Right lobe of liver (tissue), 6 donors: ENCODE results near the gene GPR50. TPM values are rescaled to one million over a fixed set of nuclear protein-coding genes. Genes with fewer than 3 reads are reported as not detected.

Experiments used
- ATAC-seq, 4 donors: fragments of 200-7000 bp; cut with Tn5 transposase; one replicate each; pipeline ENCODE4 v1.9.1; 2020; ENCODE audit warnings: mild to moderate bottlenecking in 4 of 4, moderate library complexity in 4 of 4
- DNase-seq, 3 donors: peaks; one replicate each; pipeline ENCODE4 v3.0.0-alpha.2; 2020
- H3K27ac ChIP-seq, 3 donors: fragments of 200-600 bp; one replicate each; pipeline ENCODE4 v1.8.0; 2022
- H3K27me3 ChIP-seq, 2 donors: fragments of 200-600 bp; one replicate each; pipeline ENCODE4 v1.8.0; 2022
- H3K36me3 ChIP-seq, 4 donors: fragments of 200-600 bp; sonication (generic) in 1 of 4; one replicate each; pipeline versions ENCODE4 v1.5.1 to v1.8.0; 2017 to 2022; ENCODE audit warnings: control low read depth in 1 of 4
- H3K4me1 ChIP-seq, 4 donors: fragments of 200-600 bp; sonication (generic) in 1 of 4; one replicate each; pipeline versions ENCODE4 v1.5.1 to v1.8.0; 2017 to 2022; ENCODE audit warnings: control low read depth in 1 of 4
- H3K4me3 ChIP-seq, 3 donors: fragments of 200-600 bp; one replicate each; pipeline ENCODE4 v1.8.0; 2022
- H3K9me3 ChIP-seq, 4 donors: fragments of 200-600 bp; sonication (generic) in 1 of 4; one replicate each; pipeline versions ENCODE4 v1.5.1 to v1.8.0; 2017 to 2022; ENCODE audit warnings: control low read depth in 1 of 4
- CTCF ChIP-seq, 4 donors: fragments of 200-600 bp in 3 of 4; fragments of 450-650 bp in 1 of 4; IDR thresholded peaks; one replicate each; pipeline versions ENCODE4 v1.5.1 to v1.8.0; 2016 to 2022; ENCODE audit warnings: antibody characterized with exemption in 4 of 4, mild to moderate bottlenecking in 2 of 4
- POLR2A ChIP-seq: fragments of 450-650 bp; IDR thresholded peaks from one replicate; pipeline ENCODE4 v1.6.1; 2017; ENCODE audit warnings: antibody characterized with exemption, mild to moderate bottlenecking
- WGBS: methylation state at CpG from one replicate; pipeline ENCODE4 v1.1.6; 2018; ENCODE audit warnings: low coverage, low lambda C conversion rate; ENCODE audit not compliant: insufficient coverage; ENCODE audit errors: missing lambda C conversion rate; 5-methylcytosine and 5-hydroxymethylcytosine counted together
- intact Hi-C, 2 donors: fragments of 100-400 bp; cut with DNase I; formaldehyde crosslinking; loops; one replicate each; pipeline versions ENCODE4 v1.11.2 to v1.14.1; 2022
- long read RNA-seq: library from polyadenylated mRNA; unstranded; transcript quantifications from one replicate; pipeline ENCODE4 v2.0.0, GENCODE V29; 2019
- total RNA-seq, 6 experiments: library from RNA; depleted of rRNA in 2 of 6; stranded (reverse); fragments of >200 nt in 2 of 6; fragmentation: NEBNext Ultra II Directional in 3 of 6; extraction: Animal tissue kit (Norgen Biotek cat#: 25700) in 3 of 6; gene quantifications; one replicate each; pipeline versions ENCODE4 v1.1.0 to v1.2.4, GENCODE V29; 2016 to 2023
- donor health status: DM: no; HTN: yes; CAD: no.
- donor health status: DM: no; HTN: no; CAD: no.
- donor health status: DM: no; HTN: no; CAD: no.
- donor health status: DM: no; HTN: yes; CAD: no.
- donor health status: DM: no; HTN: yes; CAD: no.

Gene GPR50
- not detected for total RNA-seq
- long read RNA-seq, result 0 reads

- WGBS, result 45% methylated on average over 7 of the region's 11 CpGs
- no peaks in the 10 kb centered on the region for H3K36me3 ChIP-seq
- H3K27me3 ChIP-seq, result peaks cover 0 to 12% of the 10 kb centered on the region in 2 donors
- no peak for DNase-seq
- no peaks in the 10 kb centered on the region for H3K4me1 ChIP-seq
- H3K4me3 ChIP-seq, result no peak within 1 kb of the TSS
- H3K27ac ChIP-seq, result no peak within 1 kb of the TSS
- intact Hi-C loops, result no loop called here
- no peak for ATAC-seq
- no peaks in the 10 kb centered on the region for H3K9me3 ChIP-seq
- TF ChIP-seq CTCF (IDR thresholded peaks at IDR 0.05), result no peak
- TF ChIP-seq POLR2A, result no peak
Measured at GRCh38 chrX:151176231-151176750, at the start of gene GPR50. TSS of gene GPR50 (plus strand) at chrX:151176584. CDS start at chrX:151176722, 138 bp downstream.

DNA sequence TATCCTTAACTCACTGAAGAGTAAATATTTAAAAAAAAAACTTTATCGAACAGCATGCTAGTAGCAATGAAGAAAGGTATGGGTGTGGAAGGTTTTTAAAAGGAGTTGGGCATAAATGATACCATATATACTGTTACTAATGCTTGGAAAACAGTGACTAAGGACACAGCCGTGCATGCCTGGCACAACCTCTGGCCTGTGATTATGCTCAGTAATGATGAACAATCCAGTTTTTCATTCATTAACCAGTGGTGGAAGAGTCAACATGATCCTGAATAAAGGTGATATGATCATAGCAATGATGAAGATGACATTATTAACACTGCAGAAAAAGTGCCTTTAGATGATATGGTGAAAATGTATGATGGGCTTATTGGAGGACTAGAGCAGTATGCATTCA, 43.9 kb upstream of the GPR50 start:
- H3K27ac ChIP-seq, result no peak overlapping the region
- H3K4me1 ChIP-seq, result no peaks in the 10 kb centered on the region
- ATAC-seq (no peak), DNase-seq (no peak)
- 42% methylated on average over 2 of the region's 2 CpGs for WGBS
- H3K27me3 ChIP-seq, result no peaks in the 10 kb centered on the region
- no peaks in the 10 kb centered on the region for H3K36me3 ChIP-seq
- intact Hi-C loops, result no loop called here
- H3K9me3 ChIP-seq, result no peaks in the 10 kb centered on the region
- TF ChIP-seq CTCF (IDR thresholded peaks at IDR 0.05) (no peak), POLR2A (no peak)
- no peak overlapping the region for H3K4me3 ChIP-seq

DNA sequence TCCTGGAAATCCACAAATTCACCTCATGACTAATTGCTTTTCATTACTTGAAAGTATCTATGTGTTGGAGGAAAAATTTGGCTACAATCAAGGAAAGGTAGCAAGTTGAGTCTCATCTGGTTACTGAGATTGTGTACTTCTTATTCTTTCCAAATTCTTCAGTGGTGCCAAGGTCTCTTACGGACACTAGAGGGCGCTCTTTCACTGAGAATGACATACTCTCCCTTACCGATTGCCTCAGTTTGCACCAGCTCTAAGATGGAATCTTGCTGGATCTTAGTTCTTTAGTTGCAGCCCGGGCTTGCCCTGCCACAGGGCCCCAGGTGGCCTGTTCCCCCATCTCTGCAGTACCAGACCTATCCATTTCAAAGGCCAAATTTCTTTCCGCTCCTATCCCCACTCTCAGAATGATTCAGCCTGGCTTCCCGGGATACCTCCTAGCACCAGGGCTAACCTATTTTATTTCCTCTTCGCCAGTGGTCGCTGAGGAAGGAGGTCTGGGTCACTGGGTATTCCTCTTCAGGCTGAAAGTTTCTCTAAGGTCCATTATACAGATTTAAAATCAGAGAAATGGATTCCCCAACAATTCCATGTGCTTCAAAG, 24.6 kb upstream of the GPR50 start:
- Histone ChIP-seq H3K9me3 (no peaks in the 10 kb centered on the region), H3K27me3 (peaks cover 0 to 6% of the 10 kb centered on the region in 2 donors), H3K4me3 (no peak overlapping the region), H3K4me1 (no peaks in the 10 kb centered on the region), H3K27ac (no peak overlapping the region), H3K36me3 (no peaks in the 10 kb centered on the region)
- WGBS, result 14% methylated on average over 8 of the region's 8 CpGs
- ATAC-seq (peak; percentile 71 to 90 (median 86)), DNase-seq (no peak)
- TF ChIP-seq CTCF (IDR thresholded peaks at IDR 0.05) (peak; percentile 85 to 92 (median 89)), POLR2A (no peak)
- intact Hi-C loops, result loop anchor here (10.0 kb wide), 1 partner anchor 523 kb away; no protein-coding TSS in a partner anchor

DNA sequence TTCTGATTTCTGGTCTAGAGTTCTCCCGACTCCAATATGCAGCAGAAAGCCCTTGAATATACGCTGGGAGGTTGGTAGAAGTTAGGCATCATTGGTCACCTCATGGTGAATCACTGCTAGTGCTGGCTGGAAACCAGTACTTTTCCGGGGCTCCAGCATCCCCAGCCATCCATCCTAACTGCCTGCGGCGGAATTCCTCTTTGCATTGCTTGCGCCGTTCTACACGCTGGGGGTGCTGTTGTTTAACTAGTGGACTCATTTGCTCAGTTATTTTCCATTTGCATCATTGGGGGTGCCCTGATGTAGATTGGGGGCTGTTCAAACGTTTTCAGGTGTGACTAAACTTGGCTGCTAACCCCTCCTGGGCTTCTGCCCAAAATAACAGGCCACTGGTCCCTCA, 23.3 kb upstream of the GPR50 start:
- ATAC-seq (no peak), DNase-seq (no peak)
- H3K36me3 ChIP-seq, result no peaks in the 10 kb centered on the region
- H3K4me1 ChIP-seq, result no peaks in the 10 kb centered on the region
- 22% methylated on average over 9 of the region's 9 CpGs for WGBS
- H3K27me3 ChIP-seq, result peaks cover 0 to 6% of the 10 kb centered on the region in 2 donors
- H3K9me3 ChIP-seq, result no peaks in the 10 kb centered on the region
- H3K27ac ChIP-seq, result no peak overlapping the region
- no peak for TF ChIP-seq POLR2A
- TF ChIP-seq CTCF (IDR thresholded peaks at IDR 0.05), result no peak
- no peak overlapping the region for H3K4me3 ChIP-seq
- intact Hi-C loops, result loop anchor here (10.0 kb wide), 1 partner anchor 522 kb away; no protein-coding TSS in a partner anchor
